Bone marrow (tissue), 2 donors: ENCODE data around the gene CD180.

Source experiments
- DNase-seq, 2 donors: peaks; one replicate each; lab custom pipeline; 2025; lab: John Stamatoyannopoulos, UW

Gene CD180

GRCh38 chr5:67211926-67212325, 15.3 kb upstream of the CD180 start:
- no peak for DNase-seq

GRCh38 chr5:67209141-67209771, 12.7 kb upstream of the CD180 start:
- DNase-seq: peak in 1 of 2 donors; percentile 67

- DNase-seq: no peak
Observed at GRCh38 chr5:67208403-67208802, 11.8 kb upstream of the CD180 start.

- DNase-seq: peak in 1 of 2 donors; percentile 91
Observed at GRCh38 chr5:67206929-67207328, 10.3 kb upstream of the CD180 start.

GRCh38 chr5:67206461-67206860, 9.9 kb upstream of the CD180 start:
- peak in 1 of 2 donors; percentile 30 for DNase-seq

GRCh38 chr5:67205981-67206380, 9.4 kb upstream of the CD180 start:
- DNase-seq: no peak

- DNase-seq: no peak
Observed at GRCh38 chr5:67204821-67205220, 8.2 kb upstream of the CD180 start.

- no peak for DNase-seq
Observed at GRCh38 chr5:67203701-67204074, 7.1 kb upstream of the CD180 start.

GRCh38 chr5:67202828-67203227, 6.2 kb upstream of the CD180 start:
- DNase-seq: peak in 1 of 2 donors; percentile 82

GRCh38 chr5:67201897-67202549, 5.4 kb upstream of the CD180 start:
- DNase-seq: no peak

- DNase-seq: no peak
Observed at GRCh38 chr5:67200809-67201562, 4.4 kb upstream of the CD180 start.

GRCh38 chr5:67199859-67200258, 3.3 kb upstream of the CD180 start:
- no peak for DNase-seq

- DNase-seq: no peak
Observed at GRCh38 chr5:67198917-67199316, 2.3 kb upstream of the CD180 start.

- no peak for DNase-seq
Observed at GRCh38 chr5:67197536-67197935, 937 bp upstream of the CD180 start.

- no peak for DNase-seq
Observed at GRCh38 chr5:67195406-67196275, 958 bp downstream of the CD180 start.

GRCh38 chr5:67194166-67194565, 2.4 kb downstream of the CD180 start:
- no peak for DNase-seq

GRCh38 chr5:67193439-67193807, 3.2 kb downstream of the CD180 start:
- no peak for DNase-seq

- DNase-seq: peak in 1 of 2 donors; percentile 45
Observed at GRCh38 chr5:67192719-67193438, 3.7 kb downstream of the CD180 start.

- DNase-seq: no peak
Observed at GRCh38 chr5:67190861-67191260, 5.7 kb downstream of the CD180 start.

GRCh38 chr5:67190410-67190809, 6.2 kb downstream of the CD180 start:
- DNase-seq: no peak

GRCh38 chr5:67189931-67190330, 6.7 kb downstream of the CD180 start:
- DNase-seq: no peak

GRCh38 chr5:67189079-67189354, 7.6 kb downstream of the CD180 start:
- DNase-seq: no peak
